ENCODE results near the gene AP3S2. TPM values are rescaled to one million over a fixed set of nuclear protein-coding genes. Genes with fewer than 3 reads are reported as not detected.

Gene AP3S2
- total RNA-seq, 1 experiment from 2014 or later: 53.0 TPM

DNA sequence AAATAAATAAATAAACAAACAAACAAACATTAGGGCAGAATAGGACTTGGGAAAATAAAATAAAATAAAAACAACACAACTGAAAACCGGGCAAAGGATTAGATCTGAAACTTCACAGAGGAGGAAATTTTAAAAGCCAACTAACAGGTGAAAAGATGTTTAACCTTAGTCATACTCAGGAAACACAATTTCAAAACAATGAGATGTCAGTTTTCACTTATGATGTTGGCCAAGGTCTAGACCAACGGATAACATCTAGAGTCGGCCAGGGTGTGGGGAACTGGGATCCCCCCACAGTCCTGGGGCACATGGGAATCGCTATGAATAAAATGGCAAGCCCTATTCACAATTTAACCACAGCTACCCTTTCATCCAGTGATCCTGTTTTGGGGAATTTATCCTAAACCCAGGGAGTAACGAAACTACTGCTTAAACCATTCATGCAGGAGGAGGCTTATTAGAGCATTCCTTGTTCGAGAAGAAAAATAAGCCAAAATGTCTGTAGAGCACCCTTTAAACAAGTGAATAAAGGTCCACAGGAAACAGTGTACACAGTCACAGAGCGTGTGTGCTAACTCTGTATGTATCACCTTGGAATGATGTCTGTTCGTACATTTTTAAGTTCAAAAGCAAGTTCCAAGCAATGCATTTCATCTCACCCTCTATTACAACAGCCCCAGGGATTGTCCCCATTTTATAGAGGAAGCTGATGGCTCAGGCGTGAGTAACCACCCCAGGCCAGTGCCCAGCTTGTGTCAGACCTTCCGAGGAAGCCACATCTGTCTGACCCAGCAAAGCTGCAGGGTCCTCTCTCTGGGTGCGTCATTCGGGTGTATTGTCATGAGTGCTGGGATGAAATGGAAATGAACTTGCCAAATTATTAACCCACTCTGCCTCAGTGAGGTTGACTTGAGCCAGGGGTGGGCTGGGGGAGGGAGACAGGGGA, 72.9 kb downstream of the AP3S2 start:
- no peak for DNase-seq (ENCODE audit: extremely low read depth, low read depth)

DNA sequence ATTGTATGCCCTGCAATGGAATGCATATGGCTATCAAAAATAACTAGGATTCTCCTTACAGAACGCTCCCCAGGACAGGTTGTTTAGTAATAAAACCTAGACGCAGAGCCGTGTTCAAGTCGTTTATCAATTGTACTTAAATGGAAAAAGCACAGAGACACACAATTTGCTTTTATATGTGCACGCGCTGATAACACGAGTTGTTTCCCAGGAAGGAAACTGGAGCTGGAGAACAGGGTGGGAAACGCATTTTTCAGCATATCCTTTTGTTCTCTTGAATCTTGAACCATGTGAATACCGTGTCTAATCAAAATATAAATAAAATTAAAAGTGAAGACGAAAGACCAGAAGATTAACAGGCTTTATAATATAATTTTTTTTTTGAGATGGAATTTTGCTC, 75.5 kb downstream of the AP3S2 start:
- DNase-seq (ENCODE audit: extremely low read depth, low read depth): no peak

DNA sequence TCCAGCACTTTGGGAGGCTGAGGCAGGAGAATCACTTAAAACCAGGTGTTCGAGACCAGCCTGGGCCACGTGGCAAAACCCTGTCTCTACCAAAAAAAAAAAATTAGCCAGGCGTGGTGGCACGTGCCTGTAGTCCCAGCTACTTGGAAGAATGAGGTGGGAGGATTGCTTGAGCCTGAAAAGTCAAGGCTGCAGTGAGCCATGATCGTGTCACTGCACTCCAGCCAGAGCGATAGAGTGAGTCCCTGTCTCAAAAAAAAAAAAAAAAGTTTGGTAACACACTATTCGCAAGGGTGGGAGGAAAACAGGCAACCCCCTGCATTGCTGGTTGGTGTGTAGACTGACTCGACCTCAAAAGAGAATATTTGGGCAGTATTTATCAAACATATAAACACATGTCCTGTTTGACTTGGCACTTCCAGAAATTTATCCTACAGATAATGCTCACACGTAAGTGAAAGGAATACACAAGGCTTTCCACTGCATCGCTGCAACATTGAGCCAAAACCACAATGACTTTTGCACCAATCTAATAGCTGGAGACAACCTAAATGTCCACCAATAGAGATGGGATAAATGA, 76.0 kb downstream of the AP3S2 start:
- DNase-seq (ENCODE audit: extremely low read depth, low read depth): no peak

DNA sequence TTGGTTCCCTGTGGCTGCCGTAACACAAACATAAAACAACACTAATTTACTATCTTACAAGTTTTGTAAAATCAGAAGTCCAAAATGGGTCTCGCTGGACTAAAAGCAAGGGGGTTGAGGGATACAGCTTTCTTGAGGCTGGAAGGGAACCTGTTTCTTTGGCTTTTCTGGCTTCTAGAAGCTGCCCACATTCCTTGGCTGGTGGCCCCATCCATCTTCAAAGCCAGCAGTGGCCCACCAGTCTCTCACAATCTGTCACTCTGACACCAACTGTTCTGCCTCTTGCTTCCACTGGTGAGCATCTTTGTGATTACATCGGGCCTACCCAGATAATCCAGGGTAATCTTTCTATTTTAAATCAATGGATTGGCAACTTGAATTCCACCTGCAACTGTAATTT, 78.0 kb downstream of the AP3S2 start:
- DNase-seq (ENCODE audit: extremely low read depth, low read depth): no peak

DNA sequence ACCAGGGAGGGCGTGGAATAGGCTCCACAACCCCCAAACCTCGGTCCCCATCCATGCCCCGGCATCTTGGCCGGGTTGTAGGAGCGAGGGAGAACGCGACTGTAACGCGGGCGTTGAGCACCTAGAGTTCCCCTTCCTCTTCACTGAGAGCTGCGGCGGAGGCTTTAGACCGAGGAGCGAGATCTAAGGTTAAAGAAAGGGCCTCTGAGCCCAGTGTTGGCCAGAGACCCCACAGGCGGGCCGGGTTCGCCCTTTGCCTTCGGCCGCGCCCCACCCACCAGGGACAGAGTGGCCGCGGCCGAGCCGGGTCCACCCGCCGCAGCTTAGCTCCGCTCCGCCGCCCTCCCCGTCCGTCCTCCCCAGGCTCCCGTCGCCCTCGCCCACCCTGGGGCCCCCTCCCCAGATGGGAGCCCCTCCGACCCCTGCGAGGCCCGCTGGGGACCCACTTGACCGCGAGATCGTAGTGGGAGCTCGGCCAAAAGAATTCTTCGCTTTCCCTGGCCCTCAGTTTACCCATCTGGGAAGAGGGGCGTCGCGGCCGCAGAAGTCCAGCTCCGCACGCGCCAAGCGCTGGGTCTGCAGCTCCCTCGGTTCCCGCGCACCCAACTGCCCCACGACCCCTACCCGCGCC, 79.6 kb downstream of the AP3S2 start:
- DNase-seq (ENCODE audit: extremely low read depth, low read depth): no peak

DNA sequence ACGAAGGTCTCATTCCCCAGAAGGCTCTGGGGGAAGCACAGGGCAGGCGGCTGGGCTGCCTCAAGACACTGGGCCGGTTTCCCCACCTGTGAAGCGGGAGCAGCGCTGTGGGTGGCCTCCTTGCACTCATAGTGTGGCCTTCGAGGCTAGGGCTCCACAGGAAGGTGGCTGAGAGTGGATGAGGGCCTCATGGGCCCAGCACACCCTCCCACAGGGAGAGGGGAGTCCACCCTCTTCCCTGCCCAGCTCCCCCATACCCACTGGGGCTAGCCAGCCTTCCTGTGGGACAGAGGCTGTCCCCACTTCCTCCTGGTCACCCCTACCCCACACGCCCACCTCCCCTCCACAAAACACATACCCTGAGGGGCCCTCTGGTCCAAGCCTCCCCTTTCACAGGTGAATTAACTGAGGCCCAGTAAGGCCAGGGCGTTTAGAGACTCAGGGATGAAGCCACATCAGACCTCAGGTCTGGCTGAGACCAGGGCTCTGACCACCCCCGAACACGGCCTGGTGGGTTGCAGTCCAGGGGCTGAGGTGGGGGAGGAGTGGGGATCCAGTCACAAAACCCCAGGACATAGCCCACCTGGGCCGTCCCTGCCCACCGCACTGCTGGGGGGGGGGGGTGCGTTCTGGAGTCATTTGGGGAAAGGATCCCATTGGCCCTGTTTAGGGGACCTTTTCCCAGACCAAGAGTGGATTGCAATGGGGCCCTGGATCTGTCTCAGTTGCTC, 80.2 kb downstream of the AP3S2 start:
- DNase-seq (ENCODE audit: extremely low read depth, low read depth): no peak

DNA sequence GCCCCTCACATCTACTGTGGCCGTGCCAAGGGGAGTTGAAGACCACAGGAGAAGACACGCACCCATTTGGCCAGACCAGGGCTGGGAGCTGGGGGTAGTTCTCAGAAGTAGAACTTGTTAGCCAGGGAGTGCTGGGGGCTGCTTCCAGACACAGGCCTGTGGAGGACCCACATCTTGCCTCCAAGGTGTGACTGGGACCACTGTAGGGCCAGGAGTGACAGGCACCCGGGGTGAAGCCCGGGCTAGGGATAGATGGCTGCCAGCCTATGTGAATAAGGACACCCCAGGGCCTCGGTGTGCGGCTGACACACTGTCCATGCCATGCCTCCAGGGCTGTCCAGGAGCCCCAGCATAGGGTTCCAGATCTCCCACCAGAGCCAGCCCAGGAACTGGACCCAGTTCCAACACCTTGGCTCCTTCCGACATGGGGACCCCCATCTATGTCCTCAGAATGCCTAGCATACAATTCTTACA, 80.9 kb downstream of the AP3S2 start:
- DNase-seq (ENCODE audit: extremely low read depth, low read depth): no peak

DNA sequence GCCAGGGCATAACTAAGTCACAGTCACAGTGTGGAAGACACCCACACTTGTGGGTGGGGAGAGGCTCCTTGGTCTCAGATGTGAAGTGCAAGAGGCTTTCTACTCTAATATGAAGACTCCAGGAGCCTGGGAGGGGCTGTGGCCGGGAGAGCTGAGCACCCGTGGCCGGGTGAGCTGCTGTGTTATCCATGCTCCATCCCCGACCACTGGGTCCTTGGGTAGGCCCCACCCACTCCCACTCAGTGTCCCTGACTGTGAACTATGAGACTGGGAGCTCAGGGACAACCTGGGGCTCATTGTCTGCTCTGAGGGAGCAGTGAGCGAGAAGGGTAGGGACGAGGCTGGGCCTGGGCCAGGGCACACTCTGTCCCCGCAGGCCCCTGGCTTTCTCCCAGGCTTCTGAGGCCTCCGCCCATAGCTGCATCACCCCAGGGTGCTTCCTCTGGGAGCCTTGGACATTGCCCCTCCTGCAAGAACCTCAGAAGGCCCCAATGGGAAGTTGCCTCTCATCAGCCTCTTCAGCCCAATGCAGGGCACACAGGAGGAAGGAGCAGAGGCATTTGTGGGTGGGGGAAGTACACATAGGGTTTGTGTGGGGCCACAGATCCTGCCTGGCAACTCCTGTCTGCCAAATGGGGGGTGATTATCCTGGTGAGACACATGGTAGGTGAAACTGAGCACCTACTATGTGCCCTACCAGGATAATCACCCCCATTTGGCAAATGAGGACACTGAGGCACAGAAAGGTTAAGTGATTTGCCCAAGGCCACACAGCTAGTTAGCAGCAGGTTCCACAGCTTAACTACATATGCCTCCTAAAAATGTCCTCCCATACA, 81.6 kb downstream of the AP3S2 start:
- no peak for DNase-seq (ENCODE audit: extremely low read depth, low read depth)

DNA sequence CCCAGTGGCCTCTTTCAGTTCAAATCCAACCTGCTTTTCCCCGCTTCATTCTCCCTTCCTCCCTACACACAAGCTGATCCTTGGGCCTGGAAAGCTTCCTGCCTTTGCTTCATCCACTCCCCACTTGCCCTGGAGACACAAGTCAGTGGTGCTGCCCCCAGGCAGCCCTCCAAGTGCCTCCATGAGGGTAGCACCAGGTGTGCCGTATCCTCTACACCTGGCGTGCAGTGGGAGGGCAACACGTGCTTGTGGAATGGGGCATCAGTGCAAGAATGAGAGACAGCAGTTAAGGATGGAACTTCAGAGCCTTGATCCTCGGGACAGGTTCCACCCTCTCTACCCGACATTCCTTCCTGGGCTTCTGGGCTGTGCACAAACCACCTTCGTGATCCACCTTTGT, 83.0 kb downstream of the AP3S2 start:
- no peak for DNase-seq (ENCODE audit: extremely low read depth, low read depth)

DNA sequence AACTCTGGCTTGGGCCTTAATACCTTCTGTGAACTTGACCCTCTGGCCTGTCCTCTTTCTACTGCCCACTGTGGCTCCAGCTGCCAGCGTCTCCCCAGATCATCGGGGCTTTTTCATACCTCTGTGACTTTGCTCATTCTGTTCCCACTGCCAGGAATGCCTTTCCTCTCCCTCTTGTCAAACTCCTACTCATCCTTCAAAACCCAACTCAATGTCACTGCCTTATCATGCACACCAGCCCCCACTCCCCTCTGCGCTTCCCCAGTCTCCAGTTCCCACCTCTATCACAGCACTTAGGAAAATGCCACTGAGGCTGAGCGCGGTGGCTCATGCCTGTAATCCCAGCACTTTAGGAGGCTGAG, 84.0 kb downstream of the AP3S2 start:
- DNase-seq (ENCODE audit: extremely low read depth, low read depth): no peak

DNA sequence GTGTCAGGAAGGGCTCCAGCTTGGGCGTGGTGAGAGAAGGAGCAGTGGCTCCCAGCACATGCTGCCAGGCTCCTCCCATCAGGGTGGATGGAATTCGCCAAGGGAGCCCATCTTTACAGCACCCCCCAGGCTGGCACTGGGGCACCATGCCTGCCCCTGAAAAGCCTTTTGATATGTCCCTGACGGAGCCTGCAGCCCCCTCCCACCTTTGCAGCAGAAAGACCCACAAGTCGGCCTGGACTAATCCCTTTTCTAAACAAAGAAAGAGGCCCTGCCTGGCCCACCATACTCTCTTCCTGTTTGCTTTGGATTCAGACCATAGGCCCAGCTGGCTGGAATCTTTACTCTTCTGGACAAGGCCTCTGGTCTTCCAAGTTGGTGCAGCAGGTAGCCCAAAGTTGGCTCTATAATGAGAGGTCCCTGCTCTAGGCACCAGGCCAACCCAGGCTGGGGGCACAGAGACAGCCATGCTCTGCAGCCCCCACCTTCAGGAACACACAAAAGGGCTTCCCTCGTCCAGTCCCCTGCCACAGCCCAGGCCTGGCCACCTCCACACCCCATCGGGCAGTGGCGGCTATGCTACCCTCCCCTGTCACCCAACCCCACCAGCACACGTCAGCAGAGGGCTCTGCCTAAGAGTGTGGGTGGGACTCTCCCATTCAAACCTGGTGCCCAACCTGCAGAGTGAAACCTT, 84.6 kb downstream of the AP3S2 start:
- DNase-seq (ENCODE audit: extremely low read depth, low read depth): no peak

DNA sequence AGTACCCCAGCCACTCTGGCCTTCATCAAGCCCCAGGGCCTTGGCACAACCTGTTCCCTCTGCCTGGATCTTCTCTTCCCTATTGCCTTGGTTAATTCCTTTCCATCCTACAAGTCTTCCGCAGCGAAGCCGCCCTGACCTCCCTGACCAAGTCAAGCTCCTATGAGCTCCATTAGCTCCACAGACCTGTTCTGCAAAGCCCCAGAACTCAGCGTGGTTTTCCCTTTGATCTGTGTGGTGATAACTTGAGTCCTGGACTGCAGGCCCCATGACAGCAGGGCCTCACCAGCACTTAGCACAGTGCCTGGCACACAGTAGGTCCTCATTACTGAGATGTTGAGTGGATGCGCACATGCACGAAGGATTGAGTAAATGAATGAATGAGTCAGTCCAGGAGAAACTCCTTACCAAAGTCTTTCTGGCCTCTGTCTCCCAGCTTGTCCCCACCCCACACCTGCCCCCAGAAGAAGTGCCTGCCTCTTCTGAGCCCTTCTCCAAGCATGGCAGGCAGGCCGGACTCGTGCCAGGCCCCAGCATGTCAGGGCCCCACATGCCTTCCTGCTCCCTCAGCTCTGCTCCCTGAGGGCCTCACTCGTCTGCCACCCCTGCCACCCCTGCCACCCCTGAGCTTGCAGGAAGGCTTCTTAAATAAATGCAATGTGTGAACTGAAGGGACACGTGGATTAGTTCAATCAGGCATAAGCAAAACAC, 85.5 kb downstream of the AP3S2 start:
- no peak for DNase-seq (ENCODE audit: extremely low read depth, low read depth)

DNA sequence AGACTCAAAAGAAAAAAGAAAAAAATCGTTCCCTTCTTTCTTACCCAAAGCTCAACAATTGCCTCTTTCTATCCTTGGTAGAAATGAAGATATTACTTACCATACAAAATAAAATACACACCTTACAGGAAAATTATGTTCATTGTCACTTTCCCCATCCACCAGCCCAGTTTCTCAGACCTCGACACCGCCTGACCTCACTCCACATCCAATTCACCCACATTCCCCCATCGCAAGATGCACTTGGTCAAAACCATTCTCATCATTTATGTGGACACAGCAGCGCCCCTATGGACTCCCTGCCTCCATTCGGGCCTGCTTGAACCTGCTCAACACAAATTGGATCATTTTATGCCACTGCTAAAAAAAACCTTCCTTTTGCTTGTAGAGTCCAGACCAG, 86.1 kb downstream of the AP3S2 start:
- no peak for DNase-seq (ENCODE audit: extremely low read depth, low read depth)

DNA sequence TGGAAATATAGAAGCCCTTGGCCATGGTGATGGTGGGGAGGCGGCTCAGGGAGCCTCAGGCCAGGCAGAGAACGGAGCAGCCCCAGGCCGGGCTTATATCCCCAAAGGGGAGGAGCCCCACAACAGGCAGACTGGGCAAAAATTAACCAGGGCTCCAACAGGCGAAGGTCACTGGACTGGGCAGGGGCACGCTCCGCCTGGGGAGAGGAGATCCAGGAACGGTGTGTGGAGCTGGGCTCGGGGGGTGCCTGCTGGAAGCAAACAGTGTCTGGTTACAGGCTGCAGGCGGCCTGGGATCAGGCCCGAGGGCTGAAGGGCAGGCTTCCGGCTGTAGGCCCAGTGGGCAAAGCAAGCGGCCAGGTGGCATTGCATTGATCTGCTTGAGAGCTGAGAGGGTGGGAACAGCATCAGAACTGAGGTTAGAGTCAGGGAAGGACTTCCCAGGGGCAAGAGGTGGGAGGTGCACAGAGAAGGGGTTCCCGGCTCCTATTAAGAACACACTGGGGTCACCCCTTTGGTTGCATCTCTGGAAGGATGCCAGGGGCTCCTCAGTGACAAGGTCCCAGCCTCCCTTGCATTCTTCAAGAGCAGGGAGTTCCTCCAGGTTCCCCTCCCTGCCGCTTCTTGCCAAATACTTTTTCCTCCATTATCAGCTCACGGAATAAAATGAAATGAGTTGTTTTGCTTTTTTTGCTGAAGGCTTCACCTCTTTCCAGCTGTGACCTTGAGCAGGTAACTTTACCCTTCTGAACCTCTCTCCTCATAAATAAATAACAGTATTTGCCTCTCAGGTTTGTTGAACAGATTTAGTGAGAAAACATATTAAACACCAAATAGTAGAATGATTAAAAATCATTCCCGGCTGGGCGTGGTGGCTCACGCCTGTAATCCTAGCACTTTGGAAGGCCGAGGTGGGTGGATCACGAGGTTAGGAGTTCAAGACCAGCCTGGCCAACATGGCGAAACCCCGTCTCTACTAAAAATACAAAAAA, 86.9 kb downstream of the AP3S2 start:
- no peak for DNase-seq (ENCODE audit: extremely low read depth, low read depth)

DNA sequence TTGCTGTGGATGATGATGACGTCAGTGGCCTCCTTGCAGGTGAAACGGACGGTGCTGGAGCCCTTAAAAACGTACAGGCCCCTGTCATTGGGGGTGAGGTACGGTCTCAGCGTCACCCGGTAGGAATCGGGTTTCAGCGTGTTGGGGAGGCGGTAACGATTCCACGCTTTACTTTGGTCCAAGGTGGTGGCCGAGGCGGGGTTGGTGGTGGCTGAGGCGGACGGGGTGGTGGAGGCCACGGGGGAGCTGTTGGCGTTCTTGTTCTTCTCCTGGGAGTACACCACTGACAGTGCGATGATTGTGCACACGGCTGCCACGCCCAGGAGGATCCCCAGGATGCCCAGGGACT, 87.6 kb downstream of the AP3S2 start:
- no peak for DNase-seq (ENCODE audit: extremely low read depth, low read depth)

DNA sequence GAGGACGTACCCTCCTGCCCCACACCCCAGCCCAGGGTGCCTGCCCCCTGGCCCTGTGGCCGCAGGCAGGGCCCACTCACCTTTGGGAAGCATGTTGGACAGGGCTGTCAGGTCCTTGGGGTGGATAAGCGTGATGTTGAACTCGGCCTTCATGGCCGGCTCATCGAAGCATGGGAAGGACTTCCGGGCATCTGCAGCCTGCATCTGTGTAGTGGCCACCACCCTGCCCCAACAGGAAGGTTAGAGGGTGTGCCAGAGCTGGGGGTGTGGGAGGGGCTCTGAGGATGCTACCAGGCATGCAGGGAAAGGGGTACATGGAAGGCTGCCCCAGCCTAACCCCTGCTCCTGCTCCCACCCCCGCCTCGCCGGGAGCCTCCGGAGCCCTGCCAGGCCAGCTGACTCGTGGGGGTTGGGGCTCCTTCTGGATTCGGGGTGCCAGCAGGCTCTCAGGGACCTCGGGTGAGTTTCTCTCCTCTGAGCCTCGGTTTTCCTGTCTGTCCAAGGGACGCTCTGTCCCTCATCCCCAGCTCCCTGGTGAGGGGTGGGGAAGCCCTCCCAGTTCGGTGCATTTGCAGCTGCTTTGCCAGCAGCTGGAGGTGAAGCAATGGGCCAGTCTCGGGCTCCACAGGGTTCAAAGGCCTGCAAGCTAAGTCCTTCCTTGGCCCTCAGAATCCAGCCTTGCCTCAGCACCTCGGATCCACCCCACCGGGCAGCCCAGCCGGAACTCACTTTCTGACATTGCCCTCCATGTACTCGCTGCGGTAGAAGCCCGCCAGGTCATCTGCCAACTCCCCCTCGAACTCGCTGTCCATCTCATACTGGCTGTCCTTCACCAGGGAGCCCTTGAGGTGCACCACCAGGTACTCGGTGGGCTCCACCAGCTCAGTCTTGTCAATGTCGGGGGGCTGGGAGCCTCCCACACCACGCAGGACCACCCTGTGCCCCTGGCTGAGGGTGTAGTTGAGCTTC, 88.3 kb downstream of the AP3S2 start:
- no peak for DNase-seq (ENCODE audit: extremely low read depth, low read depth)
